Natural killer cell (primary cell): ENCODE results near the gene GTF2IRD1. TPM values are rescaled to one million over a fixed set of nuclear protein-coding genes. Genes with fewer than 3 reads are reported as not detected.

ENCODE experiments used
- ATAC-seq, 3 donors: fragments of 150-1000 bp in 2 of 3; fragments of 200-7000 bp in 1 of 3; cut with Tn5 transposase; 1 replicate in 1 of 3; 2 replicates in 2 of 3; pipeline ENCODE4 v1.10.0; 2021; ENCODE audit warnings: mild to moderate bottlenecking in 2 of 3, moderate library complexity in 2 of 3
- DNase-seq, 2 donors: peaks; one replicate each; pipeline versions ENCODE4 v3.0.0 to v3.0.0-alpha.2; 2013 to 2021; ENCODE audit warnings: mixed read lengths in 1 of 2
- H3K27ac ChIP-seq: one replicate; pipeline ENCODE4 v1.5.1; 2013; ENCODE audit warnings: mild to moderate bottlenecking, low read length
- H3K27me3 ChIP-seq: one replicate; pipeline ENCODE4 v1.6.1; 2013; ENCODE audit warnings: low read length; ENCODE audit not compliant: control insufficient read depth, insufficient read depth
- H3K36me3 ChIP-seq: one replicate; pipeline ENCODE4 v1.6.1; 2013; ENCODE audit warnings: low read length; ENCODE audit not compliant: control insufficient read depth, insufficient read depth
- H3K4me1 ChIP-seq: one replicate; pipeline ENCODE4 v1.6.1; 2013; ENCODE audit warnings: low read length; ENCODE audit not compliant: control insufficient read depth, insufficient read depth
- H3K4me3 ChIP-seq: one replicate; pipeline ENCODE4 v1.5.1; 2013; ENCODE audit warnings: low read length
- H3K9me3 ChIP-seq: one replicate; pipeline ENCODE4 v1.6.1; 2013; ENCODE audit warnings: low read length; ENCODE audit not compliant: control insufficient read depth, insufficient read depth
- H3K27ac Mint-ChIP-seq, 2 donors: one replicate each; pipeline ENCODE4 v1.8.0; 2022; ENCODE audit warnings: mild to moderate bottlenecking in 2 of 2, mixed read lengths in 2 of 2, moderate library complexity in 1 of 2
- H3K27me3 Mint-ChIP-seq, 2 donors: one replicate each; pipeline ENCODE4 v1.8.0; 2022; ENCODE audit warnings: low read depth in 2 of 2, mixed read lengths in 2 of 2
- H3K36me3 Mint-ChIP-seq: one replicate; pipeline ENCODE4 v1.8.0; 2022; ENCODE audit warnings: mixed read lengths
- H3K4me1 Mint-ChIP-seq, 2 donors: one replicate each; pipeline ENCODE4 v1.8.0; 2022; ENCODE audit warnings: mixed read lengths in 2 of 2
- H3K4me3 Mint-ChIP-seq: one replicate; pipeline ENCODE4 v1.8.0; 2022; ENCODE audit warnings: mild to moderate bottlenecking, moderate library complexity, mixed read lengths
- H3K9me3 Mint-ChIP-seq, 2 donors: one replicate each; pipeline ENCODE4 v1.8.0; 2022; ENCODE audit warnings: mixed read lengths in 2 of 2
- WGBS: methylation state at CpG from one replicate; pipeline ENCODE4 v1.1.7; 2013; ENCODE audit warnings: missing lambda C conversion rate; ENCODE audit not compliant: insufficient coverage; 5-methylcytosine and 5-hydroxymethylcytosine counted together
- intact Hi-C: fragments of 100-400 bp; cut with micrococcal nuclease; formaldehyde crosslinking; loops from one replicate; pipeline ENCODE4 v1.14.2; 2022
- total RNA-seq, 4 donors: library from RNA; stranded (reverse); fragments of 120-200 nt in 1 of 4; gene quantifications; one replicate each; pipeline versions ENCODE4 v1.2.3 to v1.2.4, GENCODE V29; 2013 to 2022
- TF ChIP-seq, protein P1 (sequence below): fragments of 200-600 bp; IDR thresholded peaks from one replicate; pipeline ENCODE4 v1.8.0; 2022; ENCODE audit warnings: antibody characterized with exemption

The GTF2IRD1 gene
- total RNA-seq, 3 donors from 2014 or later (not counting 1 experiment from before 2014, with no cell fraction given), result not detected

DNA sequence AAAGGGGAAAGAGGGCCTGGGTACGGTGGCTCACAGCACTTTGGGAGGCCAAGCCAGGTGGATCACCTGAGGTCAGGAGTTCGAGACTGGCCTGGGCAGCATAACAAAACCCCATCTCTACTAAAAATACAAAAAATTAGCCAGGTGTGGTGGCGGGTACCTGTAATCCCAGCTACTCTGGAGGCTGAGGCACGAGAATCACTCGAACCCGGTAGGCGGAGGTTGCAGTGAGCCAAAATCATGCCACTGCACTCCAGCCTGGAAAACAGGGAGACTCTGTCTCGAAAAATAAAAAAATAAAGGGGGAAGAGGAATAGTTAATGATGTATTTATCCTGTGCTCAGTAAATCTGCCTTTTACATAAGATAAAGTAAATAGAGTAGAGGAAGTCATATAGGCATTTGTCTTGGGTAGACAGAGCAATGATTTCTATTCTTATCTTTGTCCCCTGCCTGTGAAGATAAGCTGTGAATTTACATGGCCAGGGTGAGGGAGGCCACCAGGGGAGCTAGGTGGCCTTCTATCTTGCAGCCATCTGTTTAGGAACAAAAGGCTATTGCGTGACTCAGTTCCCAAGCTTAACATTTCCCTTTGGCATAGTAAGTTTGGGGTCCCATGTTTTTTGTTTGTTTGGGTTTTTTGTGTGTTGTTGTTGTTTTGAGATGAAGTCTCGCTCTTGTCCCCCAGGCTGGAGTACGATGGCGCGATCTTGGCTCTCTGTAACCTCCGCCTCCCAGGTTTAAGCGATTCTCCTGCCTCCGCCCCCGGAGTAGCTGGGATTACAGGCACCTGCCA, 130.7 kb downstream of the GTF2IRD1 start:
- no peaks in the 10 kb centered on the region for H3K27me3 Mint-ChIP-seq
- no peak overlapping the region for H3K4me3 ChIP-seq
- intact Hi-C loops, result no loop called here
- H3K36me3 Mint-ChIP-seq, result no peaks in the 10 kb centered on the region
- H3K27ac ChIP-seq, result no peak overlapping the region
- WGBS, result 97% methylated on average over 17 of the region's 17 CpGs
- no peaks in the 10 kb centered on the region for H3K36me3 ChIP-seq
- no peak for DNase-seq
- no peaks in the 10 kb centered on the region for H3K27me3 ChIP-seq
- no peak overlapping the region for H3K27ac Mint-ChIP-seq
- no peak overlapping the region for H3K4me3 Mint-ChIP-seq
- H3K4me1 Mint-ChIP-seq, result peaks cover 0 to 5% of the 10 kb centered on the region in 2 donors
- TF ChIP-seq, protein P1, sequence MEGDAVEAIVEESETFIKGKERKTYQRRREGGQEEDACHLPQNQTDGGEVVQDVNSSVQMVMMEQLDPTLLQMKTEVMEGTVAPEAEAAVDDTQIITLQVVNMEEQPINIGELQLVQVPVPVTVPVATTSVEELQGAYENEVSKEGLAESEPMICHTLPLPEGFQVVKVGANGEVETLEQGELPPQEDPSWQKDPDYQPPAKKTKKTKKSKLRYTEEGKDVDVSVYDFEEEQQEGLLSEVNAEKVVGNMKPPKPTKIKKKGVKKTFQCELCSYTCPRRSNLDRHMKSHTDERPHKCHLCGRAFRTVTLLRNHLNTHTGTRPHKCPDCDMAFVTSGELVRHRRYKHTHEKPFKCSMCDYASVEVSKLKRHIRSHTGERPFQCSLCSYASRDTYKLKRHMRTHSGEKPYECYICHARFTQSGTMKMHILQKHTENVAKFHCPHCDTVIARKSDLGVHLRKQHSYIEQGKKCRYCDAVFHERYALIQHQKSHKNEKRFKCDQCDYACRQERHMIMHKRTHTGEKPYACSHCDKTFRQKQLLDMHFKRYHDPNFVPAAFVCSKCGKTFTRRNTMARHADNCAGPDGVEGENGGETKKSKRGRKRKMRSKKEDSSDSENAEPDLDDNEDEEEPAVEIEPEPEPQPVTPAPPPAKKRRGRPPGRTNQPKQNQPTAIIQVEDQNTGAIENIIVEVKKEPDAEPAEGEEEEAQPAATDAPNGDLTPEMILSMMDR, result no peak
- H3K9me3 Mint-ChIP-seq, result no peaks in the 10 kb centered on the region
- ATAC-seq, result no peak
- H3K4me1 ChIP-seq, result peaks cover 4% of the 10 kb centered on the region
- no peaks in the 10 kb centered on the region for H3K9me3 ChIP-seq

DNA sequence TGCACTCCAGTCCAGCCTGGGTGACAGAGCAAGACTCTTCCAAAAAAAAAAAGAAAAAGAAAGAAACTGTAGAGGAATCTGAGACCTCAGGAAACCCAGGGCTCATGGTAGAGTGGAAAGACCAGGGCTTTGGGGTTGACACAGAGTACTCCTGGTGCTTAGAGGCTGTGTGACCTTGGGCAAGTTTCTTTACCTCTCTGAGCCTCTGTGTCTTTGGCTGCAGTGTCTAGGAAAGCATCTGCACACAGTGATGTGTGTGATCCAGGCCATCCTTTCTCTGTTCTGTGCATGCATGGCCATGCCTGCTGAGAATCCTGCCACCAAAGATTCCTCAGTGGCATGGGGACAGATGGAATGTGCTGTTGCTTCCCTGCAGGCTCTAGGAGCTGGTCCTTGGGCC, 132.1 kb downstream of the GTF2IRD1 start:
- no peak for ATAC-seq
- Mint-ChIP-seq H3K27me3 (no peaks in the 10 kb centered on the region), H3K4me1 (peaks cover 0 to 5% of the 10 kb centered on the region in 2 donors), H3K27ac (no peak overlapping the region), H3K4me3 (no peak overlapping the region), H3K9me3 (no peaks in the 10 kb centered on the region), H3K36me3 (no peaks in the 10 kb centered on the region)
- Histone ChIP-seq H3K27ac (no peak overlapping the region), H3K27me3 (no peaks in the 10 kb centered on the region), H3K4me3 (no peak overlapping the region), H3K4me1 (peaks cover 4% of the 10 kb centered on the region), H3K36me3 (no peaks in the 10 kb centered on the region), H3K9me3 (no peaks in the 10 kb centered on the region)
- DNase-seq, result no peak
- TF ChIP-seq, protein P1, result no peak
- intact Hi-C loops, result no loop called here

DNA sequence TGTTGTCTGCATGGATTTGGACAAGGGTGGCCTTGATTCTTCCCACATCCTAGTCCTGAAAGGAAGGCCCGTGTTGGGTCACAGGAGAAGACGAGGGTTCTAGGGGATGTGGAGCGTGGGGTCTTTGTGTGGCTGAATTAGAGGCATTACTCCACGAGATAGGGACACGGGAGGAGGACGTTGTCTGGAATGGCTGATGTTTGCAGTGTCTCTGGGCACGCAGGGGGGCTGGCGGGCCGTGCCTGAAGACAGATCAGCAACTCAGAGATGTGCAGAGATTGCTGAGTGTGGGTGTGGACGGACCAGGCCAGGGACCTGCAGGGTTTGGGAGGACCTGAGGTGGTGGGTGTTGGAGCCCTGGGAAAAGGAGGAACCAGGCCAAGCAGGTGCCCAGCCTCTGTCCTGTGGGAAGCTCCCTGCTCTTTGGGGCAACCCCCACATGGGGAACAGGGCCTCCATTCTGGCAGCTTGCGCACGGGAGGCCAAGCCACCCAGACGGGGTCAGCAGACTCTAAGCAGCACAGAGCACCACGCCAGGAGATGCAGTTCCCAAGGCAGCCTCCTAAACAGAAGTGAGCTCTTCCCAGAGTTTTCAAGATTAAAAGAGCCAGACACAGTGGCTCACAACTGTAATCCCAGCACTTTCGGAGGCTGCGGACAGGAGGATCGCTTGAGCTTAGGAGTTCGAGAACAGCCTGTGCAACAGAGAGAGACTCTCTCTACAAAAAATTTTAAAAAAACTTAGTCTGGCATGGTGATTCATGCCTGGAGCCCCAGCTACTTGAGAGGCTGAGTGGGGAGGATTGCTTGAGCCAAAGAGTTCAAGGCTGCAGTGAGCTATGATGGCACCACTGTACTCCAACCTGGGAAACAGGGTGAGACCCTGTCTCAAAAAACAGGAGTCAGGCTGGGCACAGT, 132.8 kb downstream of the GTF2IRD1 start:
- TF ChIP-seq, protein P1, result no peak
- Mint-ChIP-seq H3K4me1 (peaks cover 0 to 5% of the 10 kb centered on the region in 2 donors), H3K36me3 (no peaks in the 10 kb centered on the region), H3K27me3 (no peaks in the 10 kb centered on the region), H3K27ac (no peak overlapping the region), H3K9me3 (no peaks in the 10 kb centered on the region), H3K4me3 (no peak overlapping the region)
- H3K27me3 ChIP-seq, result no peaks in the 10 kb centered on the region
- intact Hi-C loops, result no loop called here
- DNase-seq (no peak), ATAC-seq (no peak)
- H3K9me3 ChIP-seq, result no peaks in the 10 kb centered on the region
- no peak overlapping the region for H3K4me3 ChIP-seq
- WGBS, result 90% methylated on average over 18 of the region's 18 CpGs
- no peak overlapping the region for H3K27ac ChIP-seq
- H3K4me1 ChIP-seq, result peaks cover 4% of the 10 kb centered on the region
- no peaks in the 10 kb centered on the region for H3K36me3 ChIP-seq
